Measurements from ENCODE around the gene OBI1. TPM values are rescaled to one million over a fixed set of nuclear protein-coding genes. Genes with fewer than 3 reads are reported as not detected.

OBI1 gene
- total and polyA plus RNA-seq, 10 of the 15 experiments (the other 5 are each of a cell fraction or from before 2014, with no cell fraction given), result 15.5 to 34.2 (median 22.0) TPM

- in situ Hi-C loops (cut with MboI) (no loop called here), intact Hi-C loops (cut with micrococcal nuclease; ENCODE audit: unreplicated experiment) (no loop called here)
- Histone ChIP-seq H3K4me2 (ENCODE audit: control insufficient read depth, insufficient read depth) (no peak overlapping the region), H3K9me3 (replicated peaks; ENCODE audit: control insufficient read depth, insufficient read depth, low read length) (no peaks in the 10 kb centered on the region), H3K27me3 (replicated peaks in 1 of 2; ENCODE audit: control insufficient read depth in 2 of 2, insufficient read depth in 2 of 2, low read length in 1 of 2) (no peaks in the 10 kb centered on the region; a peak in 2 of 4 replicates), H3K27ac (ENCODE audit: control insufficient read depth, insufficient read depth) (no peak overlapping the region), H4K20me1 (ENCODE audit: control insufficient read depth, insufficient read depth) (no peaks in the 10 kb centered on the region), H2AFZ (ENCODE audit: control insufficient read depth, low read depth, low read length) (no peak overlapping the region), H3K4me1 (ENCODE audit: control insufficient read depth, insufficient read depth, low read length) (no peaks in the 10 kb centered on the region), H3K36me3 (ENCODE audit: control insufficient read depth in 2 of 2, insufficient read depth in 2 of 2, low read length in 1 of 2) (no peaks in the 10 kb centered on the region), H3K79me2 (ENCODE audit: control insufficient read depth, insufficient read depth, low read length) (no peaks in the 10 kb centered on the region), H3K4me3 (no peak overlapping the region), H3K9ac (ENCODE audit: control insufficient read depth, insufficient read depth, low read length) (no peak overlapping the region)
- WGBS (ENCODE audit: insufficient coverage, insufficient replicate concordance, low lambda C conversion rate, missing lambda C conversion rate), result 46% methylated on average over 3 of the region's 3 CpGs
- TF ChIP-seq HDAC6 (IDR thresholded peaks at IDR 0.05; ENCODE audit: unreplicated experiment) (no peak), BACH1 (IDR thresholded peaks at IDR 0.05; ENCODE audit: borderline replicate concordance) (no peak), CREB1 (IDR thresholded peaks at IDR 0.05; ENCODE audit: low read depth) (no peak), HDAC2 (IDR thresholded peaks at IDR 0.05) (no peak), WRNIP1 (IDR thresholded peaks at IDR 0.05; ENCODE audit: borderline replicate concordance, low read depth, low read length) (no peak), TCF12 (IDR thresholded peaks at IDR 0.05; ENCODE audit: low read depth, low read length) (no peak), E4F1 (IDR thresholded peaks at IDR 0.05; ENCODE audit: borderline replicate concordance, partially characterized antibody) (no peak)
- RAD21 ChIA-PET (ENCODE audit: unreplicated experiment), result no interaction called here
- POLR2A ChIA-PET, result no interaction called here
- no TSS peak for BruUV-seq (replicated peaks)
- no peak for DNase-seq (ENCODE audit: low read depth, low spot score)
- SMC1A ChIA-PET (ENCODE audit: uncharacterized antibody, unreplicated experiment), result no interaction called here
- CTCF ChIA-PET, result no interaction called here
- no peak for FAIRE-seq
- ATAC-seq, result no peak
Observed at GRCh38 chr13:78675112-78675511, 16.2 kb upstream of the OBI1 start.
